HG02798 (cell line): ENCODE measurements around the gene WDFY4.

ENCODE experiments used
- ATAC-seq: cut with Tn5 transposase; IDR thresholded peaks from one replicate; pipeline ENCODE4 v1.9.1; 2021; ENCODE audit warnings: mild to moderate bottlenecking; ENCODE audit not compliant: unreplicated experiment, poor library complexity

WDFY4 gene

DNA sequence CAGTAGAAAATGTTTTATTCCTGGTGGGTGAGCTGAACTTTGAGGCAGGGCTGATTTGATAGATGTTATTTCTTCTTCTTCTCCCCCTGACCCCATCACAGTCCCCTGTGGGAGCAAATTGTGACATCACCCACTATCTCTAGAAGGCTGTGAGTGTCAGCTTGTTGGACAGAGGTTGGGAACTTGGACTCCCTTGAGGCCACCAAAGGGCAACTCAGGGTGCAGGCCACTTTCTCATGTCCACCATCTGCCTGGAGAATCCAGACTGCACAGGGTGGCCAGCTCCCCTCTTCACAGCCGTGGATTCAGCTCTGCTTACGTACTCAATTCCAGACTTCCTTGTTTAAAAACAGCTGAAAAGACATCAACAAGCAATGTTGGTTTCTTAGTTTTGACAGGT, 151.9 kb downstream of the WDFY4 start:
- ATAC-seq, result no peak

DNA sequence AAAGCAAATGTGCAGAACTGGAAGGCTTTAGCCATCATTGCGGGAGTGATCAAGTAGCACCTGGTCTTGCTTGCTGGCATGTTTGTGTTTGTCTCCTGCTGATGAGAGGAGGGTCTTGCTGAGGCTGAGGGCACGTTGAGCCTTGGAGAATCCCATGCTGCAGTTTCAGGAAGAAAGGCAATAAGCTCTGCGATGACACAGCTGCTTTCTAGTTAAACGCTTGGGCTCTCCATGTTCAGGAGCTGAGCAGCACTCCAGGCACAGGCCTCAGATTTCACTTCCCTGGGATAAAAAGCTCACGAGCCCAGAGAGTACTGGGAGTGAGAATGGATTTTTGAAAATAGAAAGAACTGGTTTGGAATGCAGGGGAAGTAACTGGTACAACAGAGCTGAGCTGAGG, 154.2 kb downstream of the WDFY4 start:
- no peak for ATAC-seq

GRCh38 chr10:48839809-48840679, 155.4 kb downstream of the WDFY4 start:
- peak; percentile 36 for ATAC-seq

DNA sequence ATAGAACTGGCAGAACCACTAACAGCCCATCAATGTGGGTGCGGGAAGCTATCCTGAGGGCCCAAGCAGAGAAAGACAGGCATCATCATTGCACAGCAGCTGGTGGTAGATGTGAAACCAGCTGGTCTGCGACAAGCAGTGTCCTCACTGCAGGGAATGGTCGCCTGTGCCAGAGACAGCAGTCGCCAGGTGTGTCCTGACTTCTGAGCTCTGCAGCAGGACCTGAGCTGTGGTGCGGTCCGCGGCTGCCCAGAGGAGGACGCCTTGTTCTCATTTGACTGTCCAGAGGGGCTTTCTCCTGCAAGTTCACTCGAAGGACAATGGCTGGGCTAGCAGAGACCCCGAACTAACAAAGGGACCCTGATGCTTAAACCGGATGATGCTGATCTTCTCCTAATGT, 157.6 kb downstream of the WDFY4 start:
- ATAC-seq, result no peak

DNA sequence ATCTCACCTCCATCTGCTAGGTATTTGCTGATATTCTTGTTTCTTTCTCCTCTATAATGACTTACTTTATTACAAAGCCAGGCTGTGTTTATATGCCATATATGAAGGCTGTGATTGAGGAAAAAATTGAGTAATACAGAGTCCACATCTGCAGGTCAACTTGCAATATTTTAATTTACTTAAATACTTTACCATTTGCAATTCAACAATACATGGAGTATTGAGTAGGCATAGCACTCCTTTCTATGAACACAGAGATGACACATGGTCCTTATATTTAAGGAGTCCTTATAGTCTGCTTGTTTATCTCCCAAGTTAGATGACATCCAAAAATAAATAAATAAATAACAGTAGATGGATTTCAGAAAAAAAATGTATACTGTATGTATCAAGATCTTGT, 158.5 kb downstream of the WDFY4 start:
- ATAC-seq, result no peak

DNA sequence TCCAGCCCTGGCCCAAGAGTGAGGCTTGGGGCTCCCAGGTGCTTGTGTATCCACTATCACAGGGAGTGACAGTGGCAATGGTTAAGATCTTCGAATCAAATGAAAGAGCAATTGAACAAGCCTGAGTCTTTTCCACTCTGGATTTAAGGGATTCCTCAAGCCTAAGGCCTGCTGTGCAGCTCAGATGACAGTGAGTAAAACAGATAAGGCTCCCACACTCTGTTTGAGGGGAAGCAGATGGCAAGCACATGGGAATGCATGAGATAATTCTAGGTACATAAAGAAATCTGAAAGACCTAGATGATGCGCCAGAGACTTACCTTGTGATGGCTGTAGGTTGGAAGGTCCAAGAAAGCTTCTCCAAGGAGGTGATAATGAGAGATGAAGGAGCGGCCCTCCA, 159.9 kb downstream of the WDFY4 start:
- ATAC-seq, result no peak

- no peak for ATAC-seq
These were observed 160.8 kb downstream of the WDFY4 start for GRCh38 chr10:48845512-48845911.

DNA sequence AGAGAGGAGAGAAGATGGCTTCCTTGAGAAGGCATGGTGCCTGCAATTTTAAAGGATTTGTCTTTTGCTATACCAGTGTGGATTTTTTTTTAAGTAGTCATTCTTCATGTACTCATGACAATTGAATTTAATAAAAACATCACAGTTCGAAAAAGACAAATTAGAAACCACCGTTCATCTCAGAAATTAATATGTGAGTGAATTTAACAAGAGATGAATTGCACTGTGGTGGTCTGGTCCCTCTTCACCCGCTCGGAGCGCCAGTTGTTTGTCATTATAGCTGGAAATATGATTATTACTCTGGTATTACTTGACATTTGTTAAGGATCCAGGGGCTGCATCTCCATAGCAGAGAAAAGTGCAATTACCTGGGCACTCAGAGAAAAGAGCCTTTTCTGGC, 163.0 kb downstream of the WDFY4 start:
- ATAC-seq, result no peak

DNA sequence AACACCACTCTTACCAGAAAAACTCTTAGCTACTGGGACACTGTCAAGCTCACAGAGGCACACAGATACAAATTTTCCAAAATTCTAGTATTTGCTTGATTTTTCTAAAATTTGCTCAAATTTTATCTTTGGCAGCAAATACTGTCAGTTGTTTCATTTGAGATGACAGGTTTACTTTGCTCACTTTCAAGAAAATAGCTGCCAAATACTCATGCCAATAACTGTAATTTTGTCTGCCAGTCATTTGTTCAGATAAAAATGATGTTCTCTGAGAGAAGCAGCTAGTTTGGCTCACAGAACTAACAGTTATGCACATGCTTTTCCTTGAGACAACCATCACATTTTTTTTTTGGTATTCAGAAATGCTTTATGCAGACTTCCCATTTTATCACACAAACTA, 172.2 kb downstream of the WDFY4 start:
- no peak for ATAC-seq

GRCh38 chr10:48872234-48872633, 187.6 kb downstream of the WDFY4 start:
- no peak for ATAC-seq

GRCh38 chr10:48878091-48878490, 193.4 kb downstream of the WDFY4 start:
- no peak for ATAC-seq

DNA sequence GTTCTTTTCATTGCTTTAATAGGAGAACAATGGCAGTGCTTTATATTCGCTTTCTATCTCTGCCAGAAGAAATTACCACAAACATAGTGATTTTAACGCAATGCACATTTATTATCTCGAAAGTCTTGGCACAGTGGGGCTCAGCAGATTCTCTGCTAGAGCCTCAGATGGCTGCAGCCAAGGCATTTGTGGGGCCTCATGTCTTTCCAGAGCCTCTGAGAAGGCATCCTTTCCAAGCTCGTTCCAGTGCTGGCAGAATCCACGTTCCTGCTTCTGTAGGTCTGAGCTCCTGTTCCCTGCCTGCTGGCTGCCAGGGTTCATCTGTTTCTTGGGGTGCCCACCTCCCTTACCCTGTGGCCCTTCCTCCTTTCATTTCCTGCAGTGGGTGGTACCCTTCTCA, 194.8 kb downstream of the WDFY4 start:
- no peak for ATAC-seq

- no peak for ATAC-seq
These were observed 195.5 kb downstream of the WDFY4 start for GRCh38 chr10:48880016-48880705.

- ATAC-seq, result no peak
These were observed 197.3 kb downstream of the WDFY4 start for GRCh38 chr10:48881937-48882336.

DNA sequence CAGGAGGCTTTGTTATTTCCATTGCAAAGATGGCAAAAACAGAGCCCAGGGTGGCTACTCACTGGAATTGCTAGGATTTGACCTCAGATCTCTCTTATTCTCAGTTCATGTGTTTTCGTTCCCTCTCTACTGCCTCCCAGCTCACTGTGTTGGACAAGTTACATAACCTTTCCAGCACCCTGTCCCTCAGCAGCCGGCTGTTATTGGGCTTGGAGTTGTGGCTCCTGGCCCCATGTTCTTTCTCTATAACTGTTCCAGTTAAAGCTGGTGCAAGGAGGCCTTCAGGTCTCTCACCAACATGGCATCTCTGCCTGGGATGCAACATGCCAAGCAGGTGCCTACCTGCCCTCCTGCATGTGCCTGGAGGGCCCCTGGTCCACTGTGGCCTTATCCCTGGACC, 198.2 kb downstream of the WDFY4 start:
- ATAC-seq, result no peak

DNA sequence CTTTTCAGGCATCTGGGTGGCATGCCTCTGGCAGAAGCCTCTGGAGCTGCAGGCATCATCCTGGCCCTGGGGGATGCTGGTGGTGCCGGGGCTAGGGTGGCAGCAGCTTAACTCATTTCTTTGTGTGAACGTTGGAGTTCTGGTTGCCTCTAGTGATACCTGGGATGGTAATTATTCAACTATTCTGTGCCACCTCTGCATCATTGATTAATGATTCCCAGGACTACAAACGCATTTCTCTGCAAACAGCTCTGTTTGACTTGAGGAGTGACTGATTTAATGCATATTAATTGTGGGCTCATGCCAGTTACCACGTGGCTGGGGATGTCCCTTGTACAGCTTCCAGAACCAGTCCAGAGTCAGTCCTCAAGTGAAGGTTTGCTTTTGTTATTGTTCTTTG, 199.0 kb downstream of the WDFY4 start:
- ATAC-seq, result no peak

GRCh38 chr10:48884179-48885045, 199.7 kb downstream of the WDFY4 start:
- no peak for ATAC-seq

- no peak for ATAC-seq
These were observed 200.7 kb downstream of the WDFY4 start for GRCh38 chr10:48885376-48885775.

DNA sequence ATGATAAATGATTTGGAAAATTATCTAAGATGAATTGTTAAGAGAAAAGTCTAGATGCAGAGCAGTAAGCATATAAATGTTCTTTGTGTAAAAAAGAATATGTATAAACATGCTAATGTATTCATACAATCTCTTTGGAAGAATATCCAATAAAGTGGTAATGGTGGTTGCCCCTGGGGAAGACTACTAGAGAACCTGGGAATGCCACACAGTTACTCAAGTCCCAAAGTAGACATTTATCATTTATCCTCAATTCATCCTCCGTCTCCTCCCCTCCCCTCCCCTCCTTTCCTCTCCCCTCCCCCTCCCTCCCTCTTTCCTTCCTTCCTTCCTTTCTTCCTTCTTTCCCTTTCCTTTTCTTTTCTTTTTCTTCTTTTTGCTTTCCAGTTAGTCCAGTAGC, 203.3 kb downstream of the WDFY4 start:
- no peak for ATAC-seq

DNA sequence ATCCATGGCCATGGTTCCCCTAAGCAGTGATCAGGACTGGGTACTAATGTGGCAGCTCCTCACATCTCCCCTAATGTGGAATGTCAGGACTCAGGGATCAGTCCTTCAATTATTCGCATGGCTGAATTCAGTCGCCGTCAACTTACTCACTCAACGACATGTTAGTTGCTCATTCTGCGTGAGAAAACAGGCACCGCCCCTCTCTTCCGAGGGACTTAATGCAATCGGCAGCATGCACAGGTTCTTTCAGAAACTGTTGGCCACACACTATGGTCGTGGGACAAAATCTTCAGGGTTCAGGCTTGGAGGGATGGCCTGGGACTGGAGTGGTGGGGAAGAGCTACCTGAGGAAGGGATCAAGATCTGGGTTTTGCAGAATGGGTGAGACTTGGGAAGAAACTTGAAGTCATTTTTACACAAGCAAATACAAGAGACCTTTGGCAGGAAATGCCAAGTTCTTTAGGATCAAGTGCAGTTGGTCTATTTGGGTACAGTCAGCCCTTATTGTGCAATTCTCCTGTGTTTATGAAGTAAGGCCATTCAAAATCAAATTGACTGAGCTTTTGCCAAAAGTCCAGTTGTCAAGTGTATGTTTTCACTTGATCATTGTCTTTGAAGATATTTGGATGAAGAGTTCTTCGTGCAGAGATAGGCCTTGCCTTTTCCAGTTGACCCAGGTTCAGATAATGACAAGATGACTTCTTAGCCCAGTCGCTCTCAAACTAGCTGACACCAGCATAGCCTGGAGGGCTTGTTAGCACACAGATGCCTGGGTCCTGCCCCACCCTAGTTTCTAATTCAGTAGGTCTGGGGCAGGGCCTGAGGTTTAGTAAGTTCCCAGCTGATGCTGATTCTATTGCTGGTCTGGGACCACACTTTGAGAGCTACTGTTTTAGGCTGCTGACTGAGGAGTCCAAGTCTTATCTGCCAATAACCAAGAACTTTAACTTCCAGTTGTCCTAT, 206.5 kb downstream of the WDFY4 start:
- ATAC-seq, result no peak
